ENCODE measurements around the gene VOPP1.

DNA sequence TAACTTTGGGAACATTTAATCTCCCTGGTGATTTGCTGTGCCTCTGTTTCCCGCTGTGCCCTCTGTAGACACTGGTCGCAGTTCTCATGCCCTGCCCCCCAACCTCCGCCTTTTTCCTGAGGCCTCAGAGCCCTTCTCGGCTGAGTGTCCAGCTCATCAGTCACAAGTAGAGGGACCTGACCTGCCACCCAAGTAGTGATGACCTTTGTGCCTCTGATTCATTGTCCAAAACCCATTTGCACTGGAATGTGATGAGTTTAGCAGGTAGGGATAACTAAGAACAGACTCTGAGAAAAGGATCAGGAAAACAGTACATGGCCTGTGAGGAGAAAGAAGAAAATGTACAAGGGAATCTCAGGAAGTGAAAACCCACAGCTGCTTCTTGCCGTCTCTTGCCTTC, 148.4 kb downstream of the VOPP1 start:
- no peak for TF ChIP-seq CEBPG (CRISPR knock-in tag; IDR thresholded peaks at IDR 0.05)
- TF ChIP-seq CEBPG (tag; conservative IDR thresholded peaks at IDR 0.05 in 1 of 2, IDR thresholded peaks at IDR 0.05 in 1 of 2), result no peak
- TF ChIP-seq MYC (IDR thresholded peaks at IDR 0.05; ENCODE audit: low read depth, low read length), result no peak
- TF ChIP-seq MYC (CRISPR knock-in tag; IDR thresholded peaks at IDR 0.05; ENCODE audit: borderline replicate concordance, low read depth), result no peak
- TF ChIP-seq, protein P1, sequence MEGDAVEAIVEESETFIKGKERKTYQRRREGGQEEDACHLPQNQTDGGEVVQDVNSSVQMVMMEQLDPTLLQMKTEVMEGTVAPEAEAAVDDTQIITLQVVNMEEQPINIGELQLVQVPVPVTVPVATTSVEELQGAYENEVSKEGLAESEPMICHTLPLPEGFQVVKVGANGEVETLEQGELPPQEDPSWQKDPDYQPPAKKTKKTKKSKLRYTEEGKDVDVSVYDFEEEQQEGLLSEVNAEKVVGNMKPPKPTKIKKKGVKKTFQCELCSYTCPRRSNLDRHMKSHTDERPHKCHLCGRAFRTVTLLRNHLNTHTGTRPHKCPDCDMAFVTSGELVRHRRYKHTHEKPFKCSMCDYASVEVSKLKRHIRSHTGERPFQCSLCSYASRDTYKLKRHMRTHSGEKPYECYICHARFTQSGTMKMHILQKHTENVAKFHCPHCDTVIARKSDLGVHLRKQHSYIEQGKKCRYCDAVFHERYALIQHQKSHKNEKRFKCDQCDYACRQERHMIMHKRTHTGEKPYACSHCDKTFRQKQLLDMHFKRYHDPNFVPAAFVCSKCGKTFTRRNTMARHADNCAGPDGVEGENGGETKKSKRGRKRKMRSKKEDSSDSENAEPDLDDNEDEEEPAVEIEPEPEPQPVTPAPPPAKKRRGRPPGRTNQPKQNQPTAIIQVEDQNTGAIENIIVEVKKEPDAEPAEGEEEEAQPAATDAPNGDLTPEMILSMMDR (IDR thresholded peaks at IDR 0.05 in 2 of 3, conservative IDR thresholded peaks at IDR 0.05 in 1 of 3; ENCODE audit: insufficient read depth in 2 of 3, low read depth in 1 of 3, low read length in 3 of 3), result no peak
- no peak for TF ChIP-seq ZNF143 (CRISPR knock-in tag; IDR thresholded peaks at IDR 0.05)
